Activated CD4-positive, alpha-beta T cell treated with anti-CD3 and anti-CD28 coated beads, Interleukin-2, Interleukin-6, amounts not matched to agents 100 ng/mL and 50 ng/mL, durations not matched to agents 16 hours and 8 hours (primary cell): ENCODE data around the gene ACAP1.

Experiments
- DNase-seq: peaks from one replicate; pipeline ENCODE4 v3.0.0-alpha.2; 2020

Gene ACAP1

DNA sequence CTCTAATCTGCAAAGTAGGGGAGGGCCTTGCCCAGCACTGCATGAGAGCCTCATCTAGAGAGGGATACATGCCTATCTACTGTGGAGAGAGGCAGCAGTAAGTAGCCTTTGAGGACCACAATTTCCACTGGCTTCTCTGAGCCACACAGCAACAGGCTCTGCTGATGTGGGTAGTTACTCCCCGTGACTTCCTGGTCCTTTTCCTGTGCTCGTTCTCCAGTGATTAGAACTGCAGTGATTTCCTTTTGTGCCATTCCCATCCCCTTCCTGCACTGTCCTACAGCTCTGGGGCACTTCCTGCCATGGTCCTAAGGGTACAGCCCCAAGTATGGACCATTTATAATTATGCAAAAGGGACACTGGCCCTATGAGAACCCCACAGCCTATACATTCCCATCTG, 55.0 kb downstream of the ACAP1 start:
- DNase-seq: no peak

DNA sequence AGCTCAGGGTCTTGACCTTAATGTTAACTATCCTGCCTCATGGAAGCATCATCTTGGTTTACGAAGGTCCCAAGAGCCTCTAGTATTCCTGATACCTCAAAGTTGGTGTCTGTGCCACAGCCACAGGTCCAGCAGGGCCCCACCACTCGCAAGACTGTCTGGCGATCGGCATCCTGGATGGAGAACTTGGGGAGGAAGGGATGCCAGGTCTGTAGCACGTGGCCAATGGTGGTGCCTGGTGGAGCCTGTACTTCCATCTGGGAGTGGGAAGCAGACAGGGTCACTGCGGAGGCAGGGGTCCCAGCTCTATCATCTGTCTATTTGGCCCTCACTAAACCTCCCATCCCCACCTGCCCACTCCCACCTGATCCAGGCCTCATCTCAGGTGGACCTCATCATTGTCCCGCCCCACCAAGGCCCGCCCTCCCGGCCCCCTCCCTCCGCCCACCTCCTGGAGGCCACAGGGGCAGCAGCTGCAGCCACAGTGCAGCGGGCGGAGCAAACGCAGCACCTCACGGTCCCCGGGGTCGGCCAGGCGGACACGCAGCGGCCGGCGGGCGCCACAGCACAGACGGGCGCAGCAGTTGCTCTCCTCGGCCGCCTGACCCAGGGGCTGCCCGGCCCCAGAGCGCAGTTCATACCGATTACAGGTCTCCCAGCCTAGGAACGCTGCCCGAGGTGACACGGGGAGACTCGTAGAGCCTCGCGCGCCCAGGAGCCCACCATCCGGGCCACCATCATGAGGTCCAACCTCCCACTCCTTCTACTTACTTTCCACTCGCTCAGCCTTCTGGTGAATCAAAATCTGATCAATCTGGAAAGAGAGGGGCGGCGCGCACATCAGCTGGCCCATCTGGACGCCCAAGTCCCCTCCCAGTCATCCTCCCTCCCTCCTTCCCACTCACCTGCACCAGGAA, 56.6 kb downstream of the ACAP1 start:
- no peak for DNase-seq

- peak; percentile 54 for DNase-seq
These were observed 57.5 kb downstream of the ACAP1 start for GRCh38 chr17:7393613-7394451.

- DNase-seq: peak; percentile 90
These were observed 58.3 kb downstream of the ACAP1 start, which contains the start of gene PLSCR3 for GRCh38 chr17:7394452-7395191. Gene PLSCR3 (minus strand): TSS chr17:7394525. CDS start chr17:7394110, 415 bp downstream.

- DNase-seq: no peak
These were observed 59.8 kb downstream of the ACAP1 start for GRCh38 chr17:7396147-7396546.

- DNase-seq: no peak
These were observed 62.3 kb downstream of the ACAP1 start for GRCh38 chr17:7398612-7399011.
